HG02981 (cell line): ENCODE measurements around the gene COL4A2.

ENCODE experiments used
- ATAC-seq: cut with Tn5 transposase; IDR thresholded peaks from one replicate; pipeline ENCODE4 v1.9.1; 2021; ENCODE audit warnings: mild to moderate bottlenecking, moderate library complexity; ENCODE audit not compliant: unreplicated experiment

Gene COL4A2

DNA sequence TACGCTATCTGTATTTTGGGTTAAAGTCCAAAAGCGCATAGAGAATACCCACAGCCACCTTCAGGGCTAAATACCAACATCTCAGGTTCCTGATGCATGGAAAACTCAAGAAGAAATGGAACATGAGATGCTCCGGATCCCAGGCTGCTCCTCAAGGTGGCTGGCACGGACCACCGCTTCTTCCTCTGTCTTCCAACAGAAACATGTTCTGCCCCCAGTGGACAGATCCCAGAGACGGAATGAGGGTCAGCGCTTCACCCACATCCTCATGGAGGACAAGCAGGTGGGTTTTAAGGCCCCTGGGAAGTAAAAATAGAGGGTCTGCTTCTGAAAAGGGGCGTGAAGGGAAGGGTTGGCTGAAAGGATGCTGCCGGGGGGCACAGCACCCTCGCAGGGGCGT is 17.4 kb upstream of the COL4A2 start:
- no peak for ATAC-seq

DNA sequence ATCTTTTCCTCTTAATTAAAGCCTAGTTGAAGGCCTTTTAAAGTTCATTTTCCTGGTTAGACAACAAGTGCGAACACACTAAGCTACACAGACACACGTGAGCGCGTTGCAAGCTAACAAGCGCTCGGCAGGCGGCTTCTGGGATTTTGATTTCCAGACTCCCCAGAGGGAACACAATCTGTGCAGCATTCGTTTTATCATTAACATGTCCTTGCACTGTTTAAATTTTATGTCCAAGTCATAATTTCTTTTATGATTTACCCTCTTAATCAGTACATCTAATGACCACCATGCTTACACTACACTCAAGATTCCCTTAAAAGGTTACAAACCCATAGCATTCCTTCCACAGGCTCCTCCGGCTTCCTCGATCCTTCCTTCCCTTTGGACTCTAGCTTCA is 16.9 kb upstream of the COL4A2 start:
- ATAC-seq: no peak

DNA sequence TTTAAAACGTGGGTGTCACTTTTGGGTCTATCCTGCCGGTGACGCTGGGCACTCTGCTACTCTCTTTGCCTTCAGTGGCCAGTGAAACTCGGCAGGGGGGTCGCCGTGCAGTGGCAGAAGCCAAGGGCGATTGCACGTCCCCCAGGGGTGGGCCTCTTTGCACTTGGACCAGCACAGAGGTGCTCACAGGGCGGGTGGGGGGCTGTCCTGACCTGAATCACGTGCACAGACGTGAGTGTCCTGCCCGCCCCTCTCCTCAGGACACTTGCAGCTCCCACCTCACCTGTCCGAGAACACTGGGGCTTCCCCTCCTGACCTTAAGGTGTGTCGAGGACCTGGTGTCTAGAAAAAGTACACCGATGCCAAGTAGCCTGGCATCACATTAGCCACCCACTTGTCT is 16.3 kb upstream of the COL4A2 start:
- ATAC-seq: no peak

- no peak for ATAC-seq
Observed at GRCh38 chr13:110291286-110291685, 15.8 kb upstream of the COL4A2 start.

GRCh38 chr13:110293037-110293436 is 14.0 kb upstream of the COL4A2 start:
- ATAC-seq: no peak

DNA sequence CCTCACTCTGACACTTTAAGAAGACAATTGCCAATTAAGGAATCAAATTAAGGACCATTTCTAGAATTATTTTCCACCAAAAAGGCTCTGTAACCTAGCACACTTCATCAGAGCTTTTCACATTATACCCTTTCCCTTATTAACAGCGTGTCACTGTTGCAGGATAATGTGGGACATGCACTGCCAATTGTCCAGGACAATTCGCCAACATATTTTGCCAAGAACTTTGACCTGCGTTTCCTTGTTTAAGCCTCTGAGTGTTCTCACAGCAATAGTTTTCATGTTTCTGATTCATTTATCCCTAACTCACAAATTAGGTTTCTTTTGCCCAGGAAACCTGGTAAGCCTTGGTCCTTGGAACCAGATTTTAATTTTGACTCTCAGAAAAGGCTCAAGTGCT is 13.4 kb upstream of the COL4A2 start:
- no peak for ATAC-seq

- ATAC-seq: no peak
Observed at GRCh38 chr13:110294146-110294545, 12.9 kb upstream of the COL4A2 start.

- no peak for ATAC-seq
Observed at GRCh38 chr13:110294622-110295021, 12.5 kb upstream of the COL4A2 start.

DNA sequence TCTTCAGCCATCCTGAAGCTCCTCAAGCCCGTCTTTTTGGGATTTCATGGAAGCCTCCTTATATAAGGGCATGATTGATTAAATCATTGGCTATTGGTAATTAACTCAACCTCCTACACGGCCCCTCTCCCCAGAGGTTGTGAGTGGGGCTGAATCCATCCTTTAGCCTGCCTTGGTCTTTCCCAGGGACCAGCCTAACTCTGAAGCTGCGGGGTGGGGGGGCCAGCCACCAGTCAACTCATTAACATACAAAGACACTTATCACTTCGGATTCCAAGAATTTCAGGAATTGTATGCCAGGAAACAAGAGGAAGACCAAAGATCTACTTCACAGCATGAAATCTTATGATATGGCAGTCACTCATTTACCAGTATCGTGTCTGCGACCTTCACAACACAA is 10.1 kb upstream of the COL4A2 start:
- no peak for ATAC-seq

- no peak for ATAC-seq
Observed at GRCh38 chr13:110297766-110298504, 9.1 kb upstream of the COL4A2 start.

DNA sequence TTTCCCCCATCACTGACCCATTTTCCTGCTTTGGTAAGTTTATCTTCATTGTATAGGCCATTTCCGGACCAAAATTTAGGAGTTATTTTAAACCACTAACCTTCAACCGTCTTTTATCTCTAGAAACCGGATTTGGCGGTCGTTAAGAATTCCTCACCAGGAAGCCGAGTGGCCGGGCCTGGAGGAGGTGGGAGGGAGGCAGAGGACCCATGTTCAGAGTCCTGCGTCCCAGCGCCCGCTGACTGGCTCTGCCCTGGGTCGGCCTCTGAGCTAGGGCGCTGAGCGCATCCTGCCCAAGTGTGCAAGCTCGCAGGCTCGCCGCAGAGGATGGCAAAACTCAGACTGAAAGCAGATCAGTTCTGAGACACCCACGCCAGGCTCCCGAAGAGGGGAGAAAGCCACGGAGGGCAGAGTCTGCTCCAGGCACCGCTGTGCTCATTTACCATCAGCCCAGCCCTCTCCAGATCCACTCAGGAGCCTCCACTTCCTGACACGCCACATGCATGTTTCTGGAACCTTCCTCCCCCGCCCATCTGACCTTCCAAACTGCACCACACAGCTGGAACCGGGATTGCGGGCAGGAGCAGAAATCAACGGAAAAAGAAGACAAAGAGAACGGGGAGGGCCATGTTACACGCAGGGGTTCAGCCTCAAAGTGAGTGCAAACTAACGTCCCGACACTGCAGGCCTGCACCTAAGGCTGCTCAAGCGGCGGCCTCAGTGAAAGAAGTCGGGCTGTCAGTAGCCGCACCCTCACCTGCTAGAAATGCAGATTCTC is 8.4 kb upstream of the COL4A2 start:
- no peak for ATAC-seq

- no peak for ATAC-seq
Observed at GRCh38 chr13:110299283-110299840, 7.7 kb upstream of the COL4A2 start.

DNA sequence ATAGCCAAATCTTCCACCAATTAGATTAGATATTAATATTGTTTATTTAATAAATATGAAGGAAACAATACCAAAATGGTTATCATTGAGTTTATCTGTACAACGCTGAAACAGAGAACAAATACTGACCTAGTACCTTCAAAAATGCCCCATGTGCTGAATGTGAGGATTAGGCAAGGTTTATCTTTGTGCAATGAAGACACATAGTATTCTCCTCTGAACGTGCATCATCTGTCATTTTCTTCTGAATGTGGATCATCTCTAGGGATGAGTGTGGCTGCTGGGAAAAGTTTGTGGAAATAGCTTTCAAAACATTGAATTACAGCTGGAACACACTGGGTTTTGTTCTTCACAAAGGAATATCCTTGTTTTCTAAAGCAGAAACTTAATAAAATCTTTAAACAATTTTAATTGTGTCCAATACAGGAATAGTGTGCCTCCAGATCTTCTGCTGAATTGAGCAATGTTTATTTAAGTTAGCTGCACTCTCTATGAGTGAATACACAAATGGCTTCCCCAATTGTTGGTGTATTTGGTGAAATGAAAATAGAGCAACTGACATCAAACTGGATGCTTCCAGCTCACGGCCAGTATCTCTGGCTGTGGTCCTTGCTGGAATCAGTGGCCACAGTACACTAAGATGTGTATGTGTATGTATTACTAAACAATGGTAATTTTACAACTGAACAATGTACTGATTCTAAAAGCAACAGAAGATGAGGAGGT is 6.8 kb upstream of the COL4A2 start:
- no peak for ATAC-seq

- no peak for ATAC-seq
Observed at GRCh38 chr13:110301083-110301482, 6.0 kb upstream of the COL4A2 start.

DNA sequence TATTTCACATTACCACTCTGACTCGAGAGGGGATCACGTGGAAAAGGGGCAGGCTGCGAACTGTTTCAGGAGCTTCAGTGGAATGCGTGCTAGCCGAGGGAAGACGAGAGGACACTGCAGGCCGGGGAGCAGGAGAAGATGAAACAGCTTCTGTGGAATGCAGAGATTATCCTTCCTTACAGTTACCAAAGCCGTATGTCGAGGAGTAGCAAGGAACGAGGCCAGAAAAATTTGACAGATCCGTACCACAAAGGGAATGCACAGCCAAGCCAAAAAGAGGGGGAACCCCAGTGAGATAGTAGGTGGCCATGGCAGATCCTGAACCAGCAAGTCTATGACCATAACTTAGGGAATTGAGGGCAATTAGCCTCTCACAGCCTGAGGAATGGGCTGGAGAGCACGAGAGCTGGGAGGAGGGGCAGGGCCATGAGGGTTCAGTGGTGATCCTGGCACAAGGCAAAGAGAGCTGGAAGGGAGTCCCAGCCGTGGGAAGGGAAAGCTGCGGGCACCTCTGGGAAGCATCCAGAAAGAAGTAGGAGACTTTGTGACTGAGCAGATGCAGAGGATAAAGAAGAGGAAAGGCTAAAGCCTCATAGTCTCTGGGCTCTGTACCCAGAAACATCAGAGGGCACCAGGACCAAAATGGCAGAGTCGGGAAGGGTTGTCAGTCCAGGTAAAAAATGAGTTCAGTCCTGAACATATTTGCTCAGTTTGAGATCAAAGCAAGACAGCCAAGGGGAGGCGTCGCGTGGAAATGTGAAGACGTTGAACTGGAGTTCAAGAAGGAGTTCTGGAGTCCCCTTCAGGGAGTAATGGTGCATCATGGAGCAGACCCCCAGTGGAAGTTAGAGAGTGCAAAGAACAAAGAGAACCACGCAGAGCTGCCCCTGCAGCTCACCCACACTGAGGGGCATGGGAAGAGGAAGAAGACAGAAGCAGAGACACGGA is 5.2 kb upstream of the COL4A2 start:
- ATAC-seq: no peak

DNA sequence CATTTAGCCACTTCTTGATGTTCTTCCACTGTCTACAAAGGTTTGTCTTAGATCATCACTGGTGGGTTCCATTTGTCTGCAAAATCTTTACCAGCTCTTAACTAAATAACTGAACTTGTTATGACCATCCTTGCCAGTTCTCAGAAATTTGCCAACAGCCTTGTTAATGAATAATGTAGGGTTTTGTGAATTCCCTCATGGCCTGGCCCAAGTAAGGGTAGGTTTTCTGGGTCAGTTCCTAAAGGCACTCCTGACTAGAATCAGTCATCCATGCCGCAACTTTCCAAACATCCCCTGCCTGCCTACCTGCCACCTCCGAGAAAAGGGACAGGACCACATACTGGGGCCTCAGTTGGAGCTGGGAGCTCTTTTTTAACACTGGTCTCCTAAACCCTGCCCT is 4.1 kb upstream of the COL4A2 start:
- no peak for ATAC-seq

- no peak for ATAC-seq
Observed at GRCh38 chr13:110303644-110304043, 3.4 kb upstream of the COL4A2 start.

- no peak for ATAC-seq
Observed at GRCh38 chr13:110304256-110304655, 2.8 kb upstream of the COL4A2 start.

GRCh38 chr13:110305001-110305400 is 2.1 kb upstream of the COL4A2 start:
- no peak for ATAC-seq

DNA sequence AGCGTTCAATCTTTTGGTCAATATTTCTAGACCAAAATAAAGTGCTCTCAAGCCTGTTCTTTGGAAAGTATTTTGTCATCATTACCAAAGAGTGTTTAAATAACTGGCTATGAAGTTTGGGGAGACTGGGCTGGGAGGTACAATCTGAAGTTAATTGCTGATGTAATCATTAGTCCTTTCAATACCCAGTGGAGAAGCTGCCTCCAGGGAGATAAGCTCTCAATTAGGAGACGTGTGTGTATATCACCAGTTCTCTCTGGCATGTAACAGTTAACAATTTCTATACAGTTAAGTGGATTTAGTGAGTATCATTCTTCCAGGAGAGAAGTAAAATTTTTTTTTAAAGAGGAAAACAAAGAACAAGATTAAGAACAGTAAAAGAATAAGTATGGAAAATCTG is 1.5 kb upstream of the COL4A2 start:
- ATAC-seq: no peak
